ENCODE results near the gene DHX34. TPM values are rescaled to one million over a fixed set of nuclear protein-coding genes. Genes with fewer than 3 reads are reported as not detected.
"Not testable (repeated sequence)": the region's sequence is repeated elsewhere in the genome, so short reads cannot be mapped to it uniquely, and the experiment has no call there.

Gene DHX34
- total and polyA plus RNA-seq, 9 donors = 7.9 to 13.6 (median 11.0) TPM

GRCh38 chr19:47344425-47344824 lies 4.7 kb upstream of the DHX34 start:
- no peak for DNase-seq
- Histone ChIP-seq H3K4me3 (ENCODE audit: low read length) (no peak overlapping the region), H3K9me3 (replicated peaks; ENCODE audit: control insufficient read depth, low read depth, low read length) (no peaks in the 10 kb centered on the region), H3K27ac (ENCODE audit: low read length) (no peak overlapping the region), H3K36me3 (ENCODE audit: control insufficient read depth, insufficient read depth, low read length) (no peaks in the 10 kb centered on the region), H3K27me3 (ENCODE audit: control insufficient read depth, insufficient read depth, low read length) (no peaks in the 10 kb centered on the region), H3K4me1 (ENCODE audit: control insufficient read depth, insufficient read depth, low read length) (peaks cover 5% of the 10 kb centered on the region)
- WGBS (ENCODE audit: insufficient coverage) = 86% methylated on average over 1 of the region's 1 CpG

GRCh38 chr19:47346024-47346423 lies 3.1 kb upstream of the DHX34 start:
- not testable (repeated sequence) for H3K4me3 ChIP-seq (ENCODE audit: low read length); H3K27me3 ChIP-seq (ENCODE audit: control insufficient read depth, insufficient read depth, low read length)
- WGBS (ENCODE audit: insufficient coverage) = 86% methylated on average over 6 of the region's 6 CpGs

DNA sequence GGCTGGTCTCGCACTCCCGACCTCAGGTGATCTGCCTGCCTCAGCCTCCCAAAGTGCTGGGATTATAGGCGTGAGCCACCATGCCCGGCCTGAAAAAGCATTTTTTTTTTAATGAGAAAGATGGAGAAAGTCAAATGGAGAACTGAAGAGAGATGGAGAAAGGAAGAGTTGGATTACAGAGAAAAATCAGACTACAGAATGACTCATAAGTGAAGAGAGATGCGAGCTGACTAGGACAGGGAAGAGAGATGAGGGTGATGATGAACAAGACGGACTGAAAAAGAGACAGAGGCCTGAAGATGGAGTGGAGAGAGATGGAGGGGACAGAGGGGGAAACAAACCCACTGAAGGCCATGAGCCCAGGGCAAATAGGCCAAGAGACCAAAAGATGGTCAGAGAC lies 1.5 kb downstream of the DHX34 start:
- H3K36me3 ChIP-seq (ENCODE audit: control insufficient read depth, insufficient read depth, low read length) = peaks cover 33% of the 10 kb centered on the region
- H3K27me3 ChIP-seq (ENCODE audit: control insufficient read depth, insufficient read depth, low read length) = no peaks in the 10 kb centered on the region
- H3K4me3 ChIP-seq (ENCODE audit: low read length) = no peak overlapping the region
- DNase-seq = no peak
- WGBS (ENCODE audit: insufficient coverage) = 90% methylated on average over 6 of the region's 6 CpGs
- H3K9me3 ChIP-seq (replicated peaks; ENCODE audit: control insufficient read depth, low read depth, low read length) = no peaks in the 10 kb centered on the region
- H3K27ac ChIP-seq (ENCODE audit: low read length) = no peak overlapping the region
- peaks cover 8% of the 10 kb centered on the region for H3K4me1 ChIP-seq (ENCODE audit: control insufficient read depth, insufficient read depth, low read length)

More at GRCh38 chr19:47346024-47346423, 3.1 kb upstream of the DHX34 start:
- not testable (repeated sequence) for H3K9me3 ChIP-seq (replicated peaks; ENCODE audit: control insufficient read depth, low read depth, low read length); DNase-seq; H3K4me1 ChIP-seq (ENCODE audit: control insufficient read depth, insufficient read depth, low read length); H3K36me3 ChIP-seq (ENCODE audit: control insufficient read depth, insufficient read depth, low read length); H3K27ac ChIP-seq (ENCODE audit: low read length)

DNA sequence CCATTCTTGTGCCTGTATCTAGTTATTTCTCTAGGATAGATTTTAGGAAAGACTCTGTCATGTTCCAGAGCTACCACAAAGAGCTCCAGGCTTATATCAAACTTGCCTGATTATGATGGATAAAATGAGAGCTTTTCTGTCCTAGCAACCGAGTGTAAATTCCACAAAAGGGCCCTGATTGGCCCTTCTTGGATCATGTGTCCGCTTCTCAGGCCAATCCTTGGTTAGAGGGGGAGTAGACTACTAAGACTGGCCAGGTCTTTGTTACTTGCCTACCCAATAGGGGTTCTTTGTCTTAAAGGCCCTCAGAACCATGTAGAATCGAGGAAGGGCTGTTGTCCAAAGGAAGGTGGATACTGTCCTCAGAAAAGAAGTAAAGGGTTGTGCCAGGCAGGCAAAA lies 2.4 kb downstream of the DHX34 start:
- WGBS (ENCODE audit: insufficient coverage) = 78% methylated on average over 2 of the region's 3 CpGs
- no peak overlapping the region for H3K27ac ChIP-seq (ENCODE audit: low read length)
- H3K36me3 ChIP-seq (ENCODE audit: control insufficient read depth, insufficient read depth, low read length) = peaks cover 42% of the 10 kb centered on the region
- DNase-seq = no peak
- H3K4me1 ChIP-seq (ENCODE audit: control insufficient read depth, insufficient read depth, low read length) = peaks cover 8% of the 10 kb centered on the region
- no peaks in the 10 kb centered on the region for H3K27me3 ChIP-seq (ENCODE audit: control insufficient read depth, insufficient read depth, low read length)
- no peak overlapping the region for H3K4me3 ChIP-seq (ENCODE audit: low read length)
- H3K9me3 ChIP-seq (replicated peaks; ENCODE audit: control insufficient read depth, low read depth, low read length) = peaks cover 2% of the 10 kb centered on the region

DNA sequence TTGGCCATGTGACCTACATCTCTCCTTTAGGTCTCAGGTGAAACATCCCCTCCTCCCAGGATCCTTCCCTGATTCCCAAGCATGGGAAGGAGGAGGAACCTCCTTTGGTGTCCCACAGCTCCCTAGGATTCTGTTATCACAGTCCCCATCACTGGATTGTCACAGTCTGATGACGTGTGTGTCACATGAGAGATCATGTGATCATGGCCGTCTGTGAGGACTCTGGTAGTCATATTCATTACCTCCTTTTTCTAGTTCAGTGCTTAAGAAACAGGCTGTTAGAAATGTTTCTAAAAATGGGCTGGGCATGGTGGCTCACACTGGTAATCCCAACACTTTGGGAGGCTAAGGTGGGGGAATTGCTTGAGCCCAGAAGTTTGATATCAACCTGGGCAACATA lies 3.0 kb downstream of the DHX34 start:
- DNase-seq = no peak
- H3K36me3 ChIP-seq (ENCODE audit: control insufficient read depth, insufficient read depth, low read length) = peaks cover 47% of the 10 kb centered on the region
- no CpG with 5 or more reads among the region's 2 CpGs for WGBS (ENCODE audit: insufficient coverage)
- no peak overlapping the region for H3K4me3 ChIP-seq (ENCODE audit: low read length)
- H3K27me3 ChIP-seq (ENCODE audit: control insufficient read depth, insufficient read depth, low read length) = no peaks in the 10 kb centered on the region
- peaks cover 8% of the 10 kb centered on the region for H3K4me1 ChIP-seq (ENCODE audit: control insufficient read depth, insufficient read depth, low read length)
- H3K9me3 ChIP-seq (replicated peaks; ENCODE audit: control insufficient read depth, low read depth, low read length) = peaks cover 2% of the 10 kb centered on the region
- H3K27ac ChIP-seq (ENCODE audit: low read length) = no peak overlapping the region

- Histone ChIP-seq H3K9me3 (replicated peaks; ENCODE audit: control insufficient read depth, low read depth, low read length) (peaks cover 4% of the 10 kb centered on the region), H3K4me1 (ENCODE audit: control insufficient read depth, insufficient read depth, low read length) (peaks cover 8% of the 10 kb centered on the region), H3K36me3 (ENCODE audit: control insufficient read depth, insufficient read depth, low read length) (peaks cover 59% of the 10 kb centered on the region), H3K27me3 (ENCODE audit: control insufficient read depth, insufficient read depth, low read length) (no peaks in the 10 kb centered on the region), H3K4me3 (ENCODE audit: low read length) (no peak overlapping the region), H3K27ac (ENCODE audit: low read length) (no peak overlapping the region)
- WGBS (ENCODE audit: insufficient coverage) = 96% methylated on average over 24 of the region's 24 CpGs
- DNase-seq = no peak
Observed at GRCh38 chr19:47353307-47353712, 4.2 kb downstream of the DHX34 start.

DNA sequence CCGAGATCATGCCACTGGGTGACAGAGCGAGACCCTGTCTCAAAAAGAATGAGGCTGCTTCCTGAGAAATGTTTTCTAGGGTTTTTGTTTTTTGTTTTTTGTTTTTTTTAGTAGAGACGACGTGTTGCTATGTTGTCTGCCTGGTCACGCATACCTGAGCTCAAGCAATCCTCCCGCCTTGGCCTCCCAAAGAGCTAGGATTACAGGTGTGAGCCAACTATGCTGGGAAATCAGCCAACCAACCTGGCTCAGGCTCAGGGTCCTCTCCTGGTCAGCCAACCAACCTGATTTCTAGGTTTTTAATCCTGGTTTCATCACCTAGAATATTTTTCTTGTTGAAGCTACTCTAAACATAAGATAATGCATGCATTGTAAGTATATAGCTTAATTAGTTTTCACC lies 7.8 kb downstream of the DHX34 start:
- peaks cover 91% of the 10 kb centered on the region for H3K36me3 ChIP-seq (ENCODE audit: control insufficient read depth, insufficient read depth, low read length)
- peaks cover 4% of the 10 kb centered on the region for H3K9me3 ChIP-seq (replicated peaks; ENCODE audit: control insufficient read depth, low read depth, low read length)
- H3K4me3 ChIP-seq (ENCODE audit: low read length) = no peak overlapping the region
- WGBS (ENCODE audit: insufficient coverage) = 96% methylated on average over 4 of the region's 6 CpGs
- H3K4me1 ChIP-seq (ENCODE audit: control insufficient read depth, insufficient read depth, low read length) = no peaks in the 10 kb centered on the region
- H3K27ac ChIP-seq (ENCODE audit: low read length) = no peak overlapping the region
- no peaks in the 10 kb centered on the region for H3K27me3 ChIP-seq (ENCODE audit: control insufficient read depth, insufficient read depth, low read length)
- DNase-seq = no peak

- no peaks in the 10 kb centered on the region for H3K27me3 ChIP-seq (ENCODE audit: control insufficient read depth, insufficient read depth, low read length)
- 92% methylated on average over 28 of the region's 28 CpGs for WGBS (ENCODE audit: insufficient coverage)
- no peaks in the 10 kb centered on the region for H3K4me1 ChIP-seq (ENCODE audit: control insufficient read depth, insufficient read depth, low read length)
- H3K9me3 ChIP-seq (replicated peaks; ENCODE audit: control insufficient read depth, low read depth, low read length) = peaks cover 4% of the 10 kb centered on the region
- peaks cover 91% of the 10 kb centered on the region for H3K36me3 ChIP-seq (ENCODE audit: control insufficient read depth, insufficient read depth, low read length)
- H3K27ac ChIP-seq (ENCODE audit: low read length) = no peak overlapping the region
- no peak overlapping the region for H3K4me3 ChIP-seq (ENCODE audit: low read length)
- DNase-seq = no peak
Observed at GRCh38 chr19:47357788-47358680, 8.9 kb downstream of the DHX34 start.

- Histone ChIP-seq H3K4me1 (ENCODE audit: control insufficient read depth, insufficient read depth, low read length) (no peaks in the 10 kb centered on the region), H3K4me3 (ENCODE audit: low read length) (no peak overlapping the region), H3K27me3 (ENCODE audit: control insufficient read depth, insufficient read depth, low read length) (no peaks in the 10 kb centered on the region), H3K9me3 (replicated peaks; ENCODE audit: control insufficient read depth, low read depth, low read length) (peaks cover 4% of the 10 kb centered on the region), H3K36me3 (ENCODE audit: control insufficient read depth, insufficient read depth, low read length) (peaks cover 90% of the 10 kb centered on the region), H3K27ac (ENCODE audit: low read length) (no peak overlapping the region)
- WGBS (ENCODE audit: insufficient coverage) = 89% methylated on average over 6 of the region's 6 CpGs
- no peak for DNase-seq
Observed at GRCh38 chr19:47358936-47359335, 9.8 kb downstream of the DHX34 start.

- H3K4me1 ChIP-seq (ENCODE audit: control insufficient read depth, insufficient read depth, low read length) = no peaks in the 10 kb centered on the region
- no peak for DNase-seq
- no peak overlapping the region for H3K4me3 ChIP-seq (ENCODE audit: low read length)
- no peak overlapping the region for H3K27ac ChIP-seq (ENCODE audit: low read length)
- 90% methylated on average over 10 of the region's 21 CpGs for WGBS (ENCODE audit: insufficient coverage)
- H3K36me3 ChIP-seq (ENCODE audit: control insufficient read depth, insufficient read depth, low read length) = peaks cover 71% of the 10 kb centered on the region
- H3K9me3 ChIP-seq (replicated peaks; ENCODE audit: control insufficient read depth, low read depth, low read length) = peaks cover 1% of the 10 kb centered on the region
- H3K27me3 ChIP-seq (ENCODE audit: control insufficient read depth, insufficient read depth, low read length) = no peaks in the 10 kb centered on the region
Observed at GRCh38 chr19:47362321-47362720, 13.2 kb downstream of the DHX34 start.

All from muscle of leg (tissue), 11 donors.